ENCODE measurements around the gene KRTAP5-6.

- no peak for TF ChIP-seq CTCF (IDR thresholded peaks at IDR 0.05; ENCODE audit: low read depth, low read length)
- no peak for TF ChIP-seq POLR2A (IDR thresholded peaks at IDR 0.05; ENCODE audit: extremely low read depth, insufficient read length)
- TF ChIP-seq MYC (IDR thresholded peaks at IDR 0.05; ENCODE audit: low read depth, low read length), result no peak
- TF ChIP-seq MAX (IDR thresholded peaks at IDR 0.05; ENCODE audit: low read depth, low read length), result no peak
These were observed 10.8 kb downstream of the KRTAP5-6 start for GRCh38 chr11:1707751-1708150.
